ENCODE results near the gene DUSP5.
"Not testable (repeated sequence)": the region's sequence is repeated elsewhere in the genome, so short reads cannot be mapped to it uniquely, and the experiment has no call there.

The DUSP5 gene, protein sequence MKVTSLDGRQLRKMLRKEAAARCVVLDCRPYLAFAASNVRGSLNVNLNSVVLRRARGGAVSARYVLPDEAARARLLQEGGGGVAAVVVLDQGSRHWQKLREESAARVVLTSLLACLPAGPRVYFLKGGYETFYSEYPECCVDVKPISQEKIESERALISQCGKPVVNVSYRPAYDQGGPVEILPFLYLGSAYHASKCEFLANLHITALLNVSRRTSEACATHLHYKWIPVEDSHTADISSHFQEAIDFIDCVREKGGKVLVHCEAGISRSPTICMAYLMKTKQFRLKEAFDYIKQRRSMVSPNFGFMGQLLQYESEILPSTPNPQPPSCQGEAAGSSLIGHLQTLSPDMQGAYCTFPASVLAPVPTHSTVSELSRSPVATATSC

DNA sequence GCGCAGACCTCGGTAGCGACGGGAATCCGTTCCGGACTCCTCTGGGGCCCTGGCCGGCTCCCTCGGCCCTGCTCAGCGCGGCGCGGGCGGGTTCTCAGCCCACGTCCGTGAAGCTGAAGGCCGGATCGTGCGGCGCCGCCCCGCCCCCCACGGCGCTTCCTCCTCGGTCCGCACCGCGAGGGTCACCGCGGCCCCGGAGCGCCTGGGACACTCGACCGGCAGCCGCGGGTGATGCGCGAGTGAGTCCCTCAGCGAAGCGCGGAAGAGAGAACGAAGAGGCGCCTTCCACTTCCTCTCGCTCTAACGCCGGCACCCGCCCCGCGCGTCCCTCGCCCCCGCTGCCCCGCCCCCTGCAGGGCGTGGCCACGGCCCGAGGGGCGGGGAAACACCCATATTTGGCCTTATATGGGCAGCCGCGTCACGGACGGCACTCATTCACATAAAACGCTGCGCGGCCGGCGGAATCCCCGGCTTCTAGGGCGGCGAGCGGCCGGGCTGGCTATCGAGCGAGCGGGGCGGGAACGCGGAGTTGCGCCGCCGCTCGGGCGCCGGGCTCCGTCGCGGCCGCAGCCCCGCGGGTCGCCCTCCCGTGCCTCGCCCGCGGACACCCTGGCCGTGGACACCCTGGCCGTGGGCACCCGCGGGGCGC is at the start of gene DUSP5:
TSS of gene DUSP5 (plus strand) at position 470 of the 649 bp plus-strand sequence. CDS start 215 bp downstream, outside the sequence.
- peak in 57 of 58 donors; percentile 26 to 93 (median 85) for DNase-seq

DNA sequence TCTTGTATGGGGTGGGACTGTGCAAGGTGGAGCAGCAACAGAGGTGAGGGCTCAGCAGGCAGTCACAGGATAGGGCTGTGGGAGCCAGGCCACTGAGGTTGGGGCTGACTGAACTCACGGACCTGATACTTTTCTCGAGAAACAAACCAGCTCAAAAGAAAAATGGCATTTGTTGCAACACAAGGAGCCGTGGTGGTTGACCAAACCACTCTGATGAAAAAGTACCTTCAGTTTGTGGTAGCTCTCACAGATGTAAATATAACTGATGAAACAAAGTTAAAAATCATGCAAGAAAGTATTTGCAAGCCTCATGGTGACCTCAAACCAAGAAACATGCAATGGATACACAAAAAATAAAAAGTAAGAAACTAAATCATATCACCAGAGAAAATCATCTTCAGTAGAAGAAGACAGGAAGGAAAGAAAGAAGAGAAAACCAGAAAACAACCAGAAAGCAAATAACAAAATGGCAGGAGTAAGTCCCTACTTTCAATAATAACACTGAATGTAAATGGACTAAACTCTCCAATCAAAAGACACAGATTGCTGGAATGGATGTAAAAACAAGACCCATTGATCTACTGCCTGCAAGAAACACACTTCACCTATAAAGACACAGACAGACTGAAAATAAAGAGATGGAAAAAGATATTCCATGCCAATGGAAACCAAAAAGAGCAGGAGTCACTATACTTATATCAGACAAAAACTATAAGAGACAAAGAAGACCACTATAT is 48.9 kb upstream of the DUSP5 start:
- DNase-seq: no peak

GRCh38 chr10:110455446-110455845 is 42.3 kb upstream of the DUSP5 start:
- DNase-seq: no peak

- DNase-seq: no peak
Observed at GRCh38 chr10:110456046-110456445, 41.7 kb upstream of the DUSP5 start.

DNA sequence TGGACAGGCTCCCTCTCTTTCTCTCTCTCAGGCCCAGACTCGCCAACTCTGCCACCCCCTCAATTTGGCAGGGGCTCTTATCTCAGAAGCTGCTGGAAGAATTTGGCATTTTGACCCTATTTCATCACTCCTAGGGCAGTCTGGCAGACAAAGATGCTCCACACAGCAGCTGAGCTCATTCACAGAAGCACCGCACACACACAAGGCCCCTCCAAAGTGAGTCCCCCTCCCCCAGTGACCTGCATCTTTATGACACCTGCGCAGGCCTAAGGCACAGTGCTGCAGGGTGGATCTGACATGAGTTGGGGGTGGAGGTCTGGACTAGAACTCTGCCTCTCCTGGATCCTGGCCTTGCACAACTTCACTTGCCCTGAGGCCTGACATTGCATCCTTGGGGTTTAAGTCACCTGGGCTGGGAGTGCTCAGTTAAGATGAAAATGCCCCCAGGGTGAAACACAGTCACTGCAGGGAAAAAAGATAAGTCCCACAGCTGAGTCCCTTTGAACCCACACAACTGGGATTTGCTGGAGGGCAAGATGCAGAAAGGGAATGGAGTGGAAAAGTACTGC is 41.1 kb upstream of the DUSP5 start:
- DNase-seq: no peak

DNA sequence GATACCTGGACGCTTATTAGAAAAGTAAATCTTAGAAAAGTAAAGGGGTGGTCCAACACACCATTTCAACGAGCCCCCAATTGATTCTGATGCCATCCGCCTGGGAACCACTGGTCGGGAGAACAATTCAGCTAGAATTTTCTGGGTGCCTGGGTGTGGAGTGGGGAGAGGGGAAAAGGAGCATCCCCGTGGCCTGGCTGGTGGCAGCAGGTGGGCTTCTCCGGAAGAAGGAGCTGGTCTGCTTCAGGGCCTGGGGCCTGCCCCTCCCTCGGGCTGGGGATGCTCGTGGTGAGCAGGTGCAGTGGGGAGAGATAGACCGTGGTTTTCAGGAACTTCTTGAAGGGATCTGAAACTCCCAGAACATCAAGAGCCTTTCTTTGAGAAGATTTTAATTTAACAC is 39.9 kb upstream of the DUSP5 start:
- DNase-seq: no peak

GRCh38 chr10:110458266-110458920 is 39.3 kb upstream of the DUSP5 start:
- DNase-seq: no peak

GRCh38 chr10:110459600-110459999 is 38.1 kb upstream of the DUSP5 start:
- no peak for DNase-seq

DNA sequence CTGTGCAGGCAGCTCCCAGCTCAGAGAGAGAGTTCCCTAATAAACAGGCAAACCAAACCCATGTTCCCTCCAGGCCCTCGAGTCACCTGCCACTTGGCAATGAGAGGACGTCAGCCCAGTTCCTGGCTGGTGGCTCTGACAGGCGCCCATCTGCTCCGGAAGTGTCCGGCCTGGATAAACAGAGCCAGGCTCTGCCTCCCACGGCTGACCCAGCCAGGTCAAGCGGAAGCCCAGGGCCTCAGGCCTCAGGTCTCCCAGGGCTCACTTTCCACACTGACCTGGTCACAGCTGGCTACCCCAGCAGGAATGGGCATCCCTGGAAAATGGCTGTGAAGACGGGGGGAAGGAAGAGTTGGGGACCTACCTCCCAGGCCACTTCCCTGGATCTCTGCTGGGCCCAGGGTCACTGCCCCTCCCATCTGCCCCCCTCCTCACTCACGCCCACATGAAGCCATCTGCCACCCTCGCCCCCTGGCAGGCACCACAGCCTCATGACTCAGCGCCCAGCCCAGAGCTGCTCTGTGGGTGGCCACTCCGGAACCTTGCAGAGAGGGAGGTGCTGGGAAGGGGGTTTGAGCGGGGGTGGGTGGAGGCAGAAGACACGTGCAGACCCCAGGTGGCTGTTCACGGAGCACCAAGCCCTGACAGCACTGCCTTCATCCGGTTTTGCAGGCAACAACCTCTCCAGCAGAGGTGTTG is 37.4 kb upstream of the DUSP5 start:
- peak in 2 of 58 donors; percentile 17 to 56 for DNase-seq

GRCh38 chr10:110461088-110461487 is 36.6 kb upstream of the DUSP5 start:
- DNase-seq: no peak

DNA sequence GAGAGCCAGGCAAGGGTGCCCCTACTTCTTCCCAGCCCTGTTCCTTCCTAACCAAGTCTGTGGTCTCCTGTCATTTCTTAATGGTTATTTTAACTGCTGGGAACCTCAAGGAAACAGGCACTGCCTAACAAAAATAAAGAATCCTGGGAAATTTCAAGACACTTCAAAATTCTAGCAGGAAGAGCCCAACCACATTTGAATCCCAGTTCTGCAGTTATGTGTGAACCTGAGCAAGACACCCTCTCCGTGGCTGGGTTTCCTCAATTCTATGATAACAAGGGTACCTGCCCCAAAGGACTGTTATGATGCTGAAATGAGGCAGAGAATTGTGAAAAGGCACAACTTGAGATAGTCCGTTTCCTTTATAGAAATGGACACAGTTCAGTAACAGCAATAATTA is 36.2 kb upstream of the DUSP5 start:
- DNase-seq: no peak

DNA sequence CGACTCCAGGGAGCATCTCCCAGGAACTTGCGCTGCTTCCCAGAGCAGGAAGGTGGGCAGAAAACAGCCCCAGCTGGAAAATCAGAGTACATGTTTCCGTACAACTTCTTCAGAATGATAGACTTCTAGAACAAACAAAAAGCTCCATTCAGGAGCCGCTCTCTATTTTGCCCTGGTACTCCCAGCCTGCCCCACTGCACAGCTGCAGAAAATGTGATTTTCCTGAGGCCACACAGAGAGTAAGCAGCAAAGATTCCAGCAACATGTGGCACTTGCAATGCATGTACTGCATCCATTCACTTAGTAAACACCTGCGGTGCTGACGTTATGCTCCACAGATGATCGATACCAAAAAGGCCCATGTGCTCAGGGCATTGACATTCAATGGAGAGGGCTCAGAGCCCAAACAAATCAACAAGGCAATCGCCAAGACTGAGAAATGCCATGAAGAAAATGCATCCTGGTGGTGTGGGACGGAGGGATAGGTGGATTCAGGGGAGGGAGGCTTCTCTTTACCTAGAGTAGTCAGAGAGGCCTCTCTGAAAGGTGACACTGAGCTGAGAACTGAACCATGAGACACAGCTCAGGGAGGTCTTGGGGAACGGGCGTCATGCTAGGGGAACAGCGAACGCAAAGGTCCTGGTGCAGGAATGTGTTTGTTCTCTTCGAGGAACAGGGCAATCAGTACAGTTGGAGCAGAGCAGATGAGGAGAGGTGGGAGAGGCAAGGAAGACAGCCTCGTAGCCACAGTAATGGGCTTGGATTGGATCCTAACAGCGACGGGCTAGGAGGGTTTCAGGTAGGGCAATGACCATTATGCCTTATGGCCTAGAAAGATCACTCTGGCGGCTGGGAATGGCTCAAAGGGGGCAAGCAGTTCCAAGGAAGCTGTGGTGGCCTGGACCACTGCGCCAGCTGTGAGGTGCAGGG is 35.3 kb upstream of the DUSP5 start:
- DNase-seq: no peak

- not testable (repeated sequence) for DNase-seq
Observed at GRCh38 chr10:110468258-110468657, 29.4 kb upstream of the DUSP5 start.

DNA sequence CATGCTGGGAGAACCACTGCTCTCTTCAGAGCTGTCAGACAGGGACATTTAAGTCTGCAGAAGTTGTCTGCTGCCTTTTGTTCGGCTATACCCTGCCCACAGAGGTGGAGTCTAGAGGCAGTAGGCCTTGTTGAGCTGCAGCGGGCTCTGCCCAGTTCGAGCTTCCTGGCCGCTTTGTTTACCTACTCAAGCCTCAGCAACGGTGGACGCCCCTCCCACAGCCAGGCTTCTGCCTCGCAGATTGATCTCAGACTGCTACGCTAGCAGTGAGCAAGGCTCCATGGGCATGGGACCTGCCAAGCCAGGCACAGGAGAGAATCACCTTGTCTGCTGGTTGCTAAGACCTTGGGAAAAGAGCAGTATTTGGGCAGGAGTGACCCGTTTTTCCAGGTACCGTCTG is 27.2 kb upstream of the DUSP5 start:
- DNase-seq: not testable (repeated sequence)

DNA sequence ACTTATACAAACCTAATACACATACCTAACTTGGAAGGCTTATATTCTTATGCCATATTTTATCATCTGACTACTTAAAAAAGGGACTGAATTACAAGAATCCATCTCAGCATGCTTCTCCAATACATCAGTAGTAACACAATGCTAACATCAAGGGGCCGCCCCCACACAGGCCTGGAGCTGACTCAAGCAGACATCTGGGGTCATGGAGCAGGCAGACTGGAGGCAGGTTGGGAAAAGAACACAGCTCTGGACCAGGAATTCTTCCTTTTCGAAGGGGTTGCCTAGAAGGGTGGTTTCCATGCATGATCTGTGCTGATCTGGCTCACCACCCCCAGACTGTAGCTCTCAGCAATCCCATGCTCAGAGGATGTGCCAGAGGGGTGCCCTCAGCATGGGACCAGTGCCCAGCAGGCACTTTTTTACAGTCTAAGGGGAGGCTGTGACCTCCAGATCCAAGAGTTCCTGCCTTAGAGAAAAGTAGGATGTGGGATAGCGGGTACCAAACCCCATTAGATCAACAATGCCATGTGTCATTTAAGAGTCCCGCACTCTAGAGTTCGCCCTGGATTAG is 26.1 kb upstream of the DUSP5 start:
- no peak for DNase-seq

DNA sequence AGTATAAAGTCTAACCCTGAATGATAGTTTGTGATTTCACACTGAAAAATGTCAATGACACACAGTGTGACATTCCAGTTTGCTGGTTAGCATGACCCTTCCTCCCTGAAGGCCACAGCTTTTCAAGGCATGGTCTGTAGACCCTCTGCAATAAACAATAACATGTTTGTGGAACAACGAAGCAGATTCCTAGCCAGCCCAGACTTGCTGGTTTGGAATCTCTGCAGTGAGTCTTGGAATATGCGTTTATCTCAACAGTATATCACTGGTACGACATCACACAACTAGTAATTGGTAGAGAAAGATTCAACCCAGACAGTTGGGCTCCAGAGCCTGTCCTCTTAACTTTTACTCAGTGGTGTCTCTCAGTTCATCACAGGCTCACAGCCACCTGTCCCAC is 23.7 kb upstream of the DUSP5 start:
- DNase-seq: no peak

- no peak for DNase-seq
Observed at GRCh38 chr10:110474826-110475225, 22.9 kb upstream of the DUSP5 start.

DNA sequence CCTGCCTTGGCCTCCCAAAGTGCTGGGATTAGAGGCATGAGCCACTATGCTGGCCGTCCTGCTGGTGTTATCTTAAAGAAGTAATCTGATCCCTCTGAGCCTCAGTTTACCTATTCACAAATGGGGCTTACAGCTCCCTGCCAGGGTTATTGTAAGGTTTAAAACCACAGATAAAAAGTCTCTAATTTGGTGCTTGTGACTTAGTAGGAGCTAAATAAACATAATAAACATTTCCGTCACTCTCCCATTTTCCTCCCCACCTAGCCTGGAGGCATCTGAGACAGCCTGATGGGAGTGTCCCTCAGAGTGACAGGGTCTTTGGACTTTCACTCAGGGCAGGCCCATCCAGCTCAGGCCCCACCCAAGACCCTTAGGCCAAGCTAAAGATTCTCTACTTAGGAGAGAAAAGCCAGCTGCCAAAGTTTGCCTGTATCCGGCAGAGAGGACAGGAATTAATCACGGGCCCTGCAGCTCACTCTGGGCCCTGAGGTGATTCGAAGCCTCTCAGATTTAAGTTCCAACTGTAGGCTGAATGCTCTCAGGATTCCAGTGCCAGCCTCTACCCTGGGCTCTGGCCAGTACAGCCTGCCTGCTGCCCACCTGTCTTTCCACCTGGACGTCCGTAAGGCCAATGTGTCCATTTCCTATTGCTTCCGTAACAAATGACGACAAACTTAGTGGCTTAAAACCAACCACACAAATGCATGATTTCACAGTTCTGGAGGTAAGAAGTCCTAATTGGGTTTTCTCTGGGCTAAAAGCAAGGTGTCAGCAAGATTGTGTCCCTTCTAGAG is 21.8 kb upstream of the DUSP5 start:
- no peak for DNase-seq

All from anterior cingulate cortex (tissue), 58 donors.